Spleen (tissue), 11 donors: ENCODE measurements around the gene ZNF292. TPM values are rescaled to one million over a fixed set of nuclear protein-coding genes. Genes with fewer than 3 reads are reported as not detected.

Experiments
- DNase-seq: peaks from one replicate; pipeline ENCODE4 v3.0.0-alpha.2; 2020
- H3K27ac ChIP-seq, 8 donors: fragments of 200-600 bp; sonication (generic) in 7 of 8; 1 replicate in 4 of 8; 2 replicates in 4 of 8; pipeline versions ENCODE4 v1.5.0 to v1.8.0; 2016 to 2021; ENCODE audit warnings: inconsistent platforms in 4 of 8, mild to moderate bottlenecking in 4 of 8, moderate library complexity in 1 of 8
- H3K27me3 ChIP-seq, 7 donors: fragments of 200-600 bp; sonication (generic) in 6 of 7; replicated peaks in 1 of 7; 1 replicate in 4 of 7; 2 replicates in 3 of 7; pipeline versions ENCODE4 v1.5.0 to v1.8.0; 2016 to 2021; ENCODE audit warnings: inconsistent platforms in 3 of 7, mild to moderate bottlenecking in 1 of 7
- H3K36me3 ChIP-seq, 6 donors: fragments of 200-600 bp; sonication (generic) in 5 of 6; 1 replicate in 4 of 6; 2 replicates in 2 of 6; pipeline versions ENCODE4 v1.5.0 to v1.8.0; 2016 to 2021; ENCODE audit warnings: inconsistent platforms in 2 of 6
- H3K4me1 ChIP-seq, 6 donors: fragments of 200-600 bp; sonication (generic) in 5 of 6; 1 replicate in 3 of 6; 2 replicates in 3 of 6; pipeline versions ENCODE4 v1.5.0 to v1.8.0; 2016 to 2021; ENCODE audit warnings: inconsistent platforms in 3 of 6
- H3K4me3 ChIP-seq, 8 donors: fragments of 200-600 bp; sonication (generic) in 7 of 8; 1 replicate in 4 of 8; 2 replicates in 4 of 8; pipeline versions ENCODE4 v1.5.0 to v1.8.0; 2016 to 2021; ENCODE audit warnings: inconsistent platforms in 4 of 8, mild to moderate bottlenecking in 4 of 8, moderate library complexity in 2 of 8
- H3K9me3 ChIP-seq, 8 donors: fragments of 200-600 bp; sonication (generic) in 7 of 8; 1 replicate in 4 of 8; 2 replicates in 4 of 8; pipeline versions ENCODE4 v1.5.0 to v1.8.0; 2016 to 2021; ENCODE audit warnings: inconsistent platforms in 4 of 8
- POLR2A ChIP-seq, 3 donors: fragments of 450-650 bp; IDR thresholded peaks; one replicate each; pipeline ENCODE4 v1.5.1; 2017; ENCODE audit warnings: antibody characterized with exemption in 3 of 3, mild to moderate bottlenecking in 1 of 3
- POLR2AphosphoS5 ChIP-seq, 3 donors: sonication (generic); formaldehyde crosslinking; IDR thresholded peaks; one replicate each; pipeline ENCODE4 v1.5.1; 2017; ENCODE audit warnings: antibody characterized with exemption in 3 of 3
- WGBS, 5 donors: extraction: QIAGEN DNeasy Blood & Tissue Kit in 3 of 5; methylation state at CpG; one replicate each; pipeline versions ENCODE4 v1.1.5 to v1.1.7; 2013 to 2018; 5-methylcytosine and 5-hydroxymethylcytosine counted together
- intact Hi-C: fragments of 100-400 bp; cut with DNase I; formaldehyde crosslinking; loops from one replicate; pipeline ENCODE4 v1.15.0; 2023; ENCODE audit warnings: low total_unique reads
- polyA plus RNA-seq, 3 donors: library from polyadenylated mRNA; stranded (reverse); fragments of 200-250 nt; gene quantifications; one replicate each; pipeline ENCODE4 v1.2.1, GENCODE V29; 2013
- total RNA-seq, 7 donors: library from RNA; depleted of rRNA in 3 of 7; stranded (reverse); fragments of >200 nt in 3 of 7; fragmentation: NEBNext Ultra II Directional in 4 of 7; extraction: Animal tissue kit (Norgen Biotek cat#: 25700) in 4 of 7; gene quantifications; one replicate each; pipeline versions ENCODE4 v1.1.0 to v1.2.1, GENCODE V29; 2016 to 2021
- TF ChIP-seq, protein P1 (sequence below), 11 experiments: fragments of 200-600 bp in 7 of 11; fragments of 450-650 bp in 4 of 11; sonication (generic) in 4 of 11; IDR thresholded peaks in 8 of 11; conservative IDR thresholded peaks in 3 of 11; 1 replicate in 7 of 11; 2 replicates in 4 of 11; pipeline versions ENCODE4 v1.4.0 to v1.8.0; 2016 to 2021; ENCODE audit warnings: antibody characterized with exemption in 11 of 11, inconsistent platforms in 4 of 11, mild to moderate bottlenecking in 1 of 11
- donor health status: healthy with polysubstance abuse.
- donor health status: DM: no; HTN: no; CAD: no; lungs with moderate emphysema.
- donor health status: DM: no; HTN: no; CAD: no.
- donor health status: Bipolar disorder and iron deficiency.
- donor health status: healthy.
- donor health status: DM: no; HTN: no; CAD: no.
- donor health status: DM: yes; HTN: yes; CAD: no.

The ZNF292 gene
- total and polyA plus RNA-seq, 10 donors = 5.1 to 76.2 (median 50.2) TPM

DNA sequence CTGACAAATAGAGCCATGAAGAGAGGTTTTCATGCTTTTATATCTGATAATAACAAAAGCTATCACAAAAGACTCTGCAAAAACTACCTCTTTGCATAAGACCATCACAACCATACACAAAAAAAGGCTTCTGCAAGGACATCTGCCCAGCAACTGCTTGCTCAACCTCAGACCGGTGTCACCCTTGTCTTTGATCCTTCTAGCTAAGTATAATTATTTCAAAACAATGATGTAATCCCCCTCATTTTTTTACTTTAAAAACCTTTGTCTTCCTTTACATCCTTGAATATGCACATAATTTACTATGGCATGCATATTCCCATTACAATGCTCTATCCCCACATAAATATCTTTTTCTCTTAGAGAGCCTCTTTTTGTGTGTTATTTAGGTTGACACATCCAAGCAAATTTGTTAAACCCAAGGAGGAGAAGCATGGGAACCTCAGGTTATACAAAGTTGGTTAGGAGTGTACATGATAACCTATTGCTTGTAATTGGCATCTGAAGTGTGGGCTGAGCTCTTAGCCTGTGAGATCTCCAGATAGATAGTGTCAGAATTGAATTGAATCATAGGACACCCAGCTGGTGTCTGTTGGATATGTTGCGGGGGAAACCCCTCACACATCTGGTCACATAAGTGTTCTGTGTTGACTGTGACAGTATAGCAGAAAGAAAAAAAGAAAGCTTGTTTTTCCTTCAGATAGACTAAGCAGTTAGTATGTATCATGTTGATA lies 39.8 kb upstream of the ZNF292 start:
- no peaks in the 10 kb centered on the region for H3K4me1 ChIP-seq
- WGBS, 5 donors = 56 to 64% (median 61%) methylated on average over 2 of the region's 2 CpGs
- H3K27ac ChIP-seq = no peak overlapping the region
- no peaks in the 10 kb centered on the region for H3K9me3 ChIP-seq
- H3K27me3 ChIP-seq = no peaks in the 10 kb centered on the region
- intact Hi-C loops = no loop called here
- H3K4me3 ChIP-seq = no peak overlapping the region
- DNase-seq = no peak
- no peak for TF ChIP-seq POLR2AphosphoS5 (IDR thresholded peaks at IDR 0.05)
- TF ChIP-seq, protein P1, sequence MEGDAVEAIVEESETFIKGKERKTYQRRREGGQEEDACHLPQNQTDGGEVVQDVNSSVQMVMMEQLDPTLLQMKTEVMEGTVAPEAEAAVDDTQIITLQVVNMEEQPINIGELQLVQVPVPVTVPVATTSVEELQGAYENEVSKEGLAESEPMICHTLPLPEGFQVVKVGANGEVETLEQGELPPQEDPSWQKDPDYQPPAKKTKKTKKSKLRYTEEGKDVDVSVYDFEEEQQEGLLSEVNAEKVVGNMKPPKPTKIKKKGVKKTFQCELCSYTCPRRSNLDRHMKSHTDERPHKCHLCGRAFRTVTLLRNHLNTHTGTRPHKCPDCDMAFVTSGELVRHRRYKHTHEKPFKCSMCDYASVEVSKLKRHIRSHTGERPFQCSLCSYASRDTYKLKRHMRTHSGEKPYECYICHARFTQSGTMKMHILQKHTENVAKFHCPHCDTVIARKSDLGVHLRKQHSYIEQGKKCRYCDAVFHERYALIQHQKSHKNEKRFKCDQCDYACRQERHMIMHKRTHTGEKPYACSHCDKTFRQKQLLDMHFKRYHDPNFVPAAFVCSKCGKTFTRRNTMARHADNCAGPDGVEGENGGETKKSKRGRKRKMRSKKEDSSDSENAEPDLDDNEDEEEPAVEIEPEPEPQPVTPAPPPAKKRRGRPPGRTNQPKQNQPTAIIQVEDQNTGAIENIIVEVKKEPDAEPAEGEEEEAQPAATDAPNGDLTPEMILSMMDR (IDR thresholded peaks at IDR 0.05 in 8 of 11, conservative IDR thresholded peaks at IDR 0.05 in 3 of 11) = no peak
- no peak for TF ChIP-seq POLR2A (IDR thresholded peaks at IDR 0.05)
- no peaks in the 10 kb centered on the region for H3K36me3 ChIP-seq

DNA sequence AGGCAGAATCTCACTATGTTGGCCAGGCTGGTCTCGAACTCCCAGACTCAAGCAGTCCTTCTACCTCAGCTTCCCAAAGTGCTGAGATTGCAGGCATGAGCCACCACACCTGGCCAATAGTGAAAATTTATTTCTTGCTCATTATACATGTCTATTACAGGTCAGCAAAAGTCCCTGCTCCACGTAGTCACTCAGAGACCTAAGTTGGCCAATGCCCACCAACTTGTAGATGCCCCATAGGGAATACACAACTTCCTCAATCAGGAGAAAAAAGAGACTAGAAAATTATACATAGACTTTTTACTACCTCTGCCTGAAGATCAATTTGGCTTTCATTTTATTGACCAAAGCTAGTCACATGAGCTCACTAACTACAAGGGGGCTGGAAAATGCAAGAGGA lies 38.4 kb upstream of the ZNF292 start:
- no peak overlapping the region for H3K27ac ChIP-seq
- H3K27me3 ChIP-seq = peaks cover 0 to 3% (median 0%) of the 10 kb centered on the region in 7 donors
- H3K4me1 ChIP-seq = no peaks in the 10 kb centered on the region
- intact Hi-C loops = no loop called here
- no peak overlapping the region for H3K4me3 ChIP-seq
- TF ChIP-seq POLR2A (IDR thresholded peaks at IDR 0.05) = no peak
- TF ChIP-seq POLR2AphosphoS5 (IDR thresholded peaks at IDR 0.05) = no peak
- TF ChIP-seq, protein P1 (IDR thresholded peaks at IDR 0.05 in 8 of 11, conservative IDR thresholded peaks at IDR 0.05 in 3 of 11) = no peak
- DNase-seq = no peak
- H3K36me3 ChIP-seq = no peaks in the 10 kb centered on the region
- H3K9me3 ChIP-seq = peaks cover 0 to under 1% (median 0%) of the 10 kb centered on the region in 8 donors
- 68 to 87% (median 76%) methylated on average over 2 of the region's 2 CpGs for WGBS, 5 donors

DNA sequence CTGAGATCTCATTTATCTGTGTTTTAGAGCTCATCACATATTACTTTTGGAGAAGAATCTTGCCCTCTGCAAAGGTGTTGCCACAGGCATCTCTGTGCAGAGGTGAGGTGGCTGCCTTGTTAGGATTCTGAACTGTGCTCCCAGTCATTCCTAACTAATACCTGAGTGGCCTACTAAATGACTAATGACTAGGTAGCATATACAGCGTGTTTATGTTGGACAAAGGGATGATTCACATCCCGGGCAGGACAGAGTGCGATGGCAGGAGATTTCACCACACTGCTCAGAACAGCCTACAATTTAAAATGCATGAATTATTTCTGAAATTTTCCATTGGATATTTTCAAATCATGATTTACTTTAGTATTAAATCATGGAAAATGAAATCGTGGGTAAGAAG lies 37.3 kb upstream of the ZNF292 start:
- no peak overlapping the region for H3K4me3 ChIP-seq
- no peak for TF ChIP-seq POLR2A (IDR thresholded peaks at IDR 0.05)
- TF ChIP-seq, protein P1 (IDR thresholded peaks at IDR 0.05 in 8 of 11, conservative IDR thresholded peaks at IDR 0.05 in 3 of 11) = no peak
- TF ChIP-seq POLR2AphosphoS5 (IDR thresholded peaks at IDR 0.05) = no peak
- H3K9me3 ChIP-seq = peaks cover 0 to 10% (median 0%) of the 10 kb centered on the region in 8 donors
- WGBS, 5 donors = 88 to 96% (median 93%) methylated on average over 4 of the region's 4 CpGs
- H3K27me3 ChIP-seq = peaks cover 0 to 9% (median 6%) of the 10 kb centered on the region in 7 donors
- no peak for DNase-seq
- H3K4me1 ChIP-seq = no peaks in the 10 kb centered on the region
- intact Hi-C loops = no loop called here
- no peak overlapping the region for H3K27ac ChIP-seq
- no peaks in the 10 kb centered on the region for H3K36me3 ChIP-seq

DNA sequence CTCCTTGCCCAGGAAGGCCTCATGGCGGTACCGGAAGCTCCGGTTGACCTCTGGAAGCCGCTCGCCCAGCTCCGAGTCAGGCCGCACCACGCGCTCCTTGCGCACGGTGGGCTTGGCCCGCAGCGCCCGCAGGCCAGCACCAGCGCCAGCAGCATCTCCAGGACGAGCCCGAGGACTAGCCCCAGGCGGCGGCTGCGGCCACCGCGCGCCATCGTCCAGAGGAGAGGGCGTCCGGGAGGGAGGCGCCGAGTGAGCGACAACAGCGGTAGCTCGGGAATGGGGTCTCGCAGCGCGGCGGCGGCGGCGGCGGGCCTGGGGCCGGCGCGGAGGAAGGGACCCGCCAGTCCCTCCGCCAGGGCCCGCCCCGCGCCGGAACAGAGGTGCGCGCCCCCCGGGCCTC lies 32.9 kb upstream of the ZNF292 start:
- 48 to 71% (median 53%) methylated on average over 43 to 51 of the region's 51 CpGs for WGBS, 5 donors
- DNase-seq = no peak

More for the DNA sequence above, 32.9 kb upstream of the ZNF292 start:
- Histone ChIP-seq H3K9me3 (peaks cover 0 to 10% (median 0%) of the 10 kb centered on the region in 8 donors), H3K4me3 (peak overlapping the region in 1 of 8 donors; percentile 31), H3K36me3 (no peaks in the 10 kb centered on the region), H3K27ac (no peak overlapping the region), H3K27me3 (peaks cover 0 to 18% (median 8%) of the 10 kb centered on the region in 7 donors), H3K4me1 (no peaks in the 10 kb centered on the region)
- intact Hi-C loops = no loop called here
- TF ChIP-seq POLR2AphosphoS5 (IDR thresholded peaks at IDR 0.05) = no peak
- no peak for TF ChIP-seq POLR2A (IDR thresholded peaks at IDR 0.05)
- TF ChIP-seq, protein P1 (IDR thresholded peaks at IDR 0.05 in 8 of 11, conservative IDR thresholded peaks at IDR 0.05 in 3 of 11) = no peak
